ENCODE data around the gene WDR31.
"Not testable (repeated sequence)": the region's sequence is repeated elsewhere in the genome, so short reads cannot be mapped to it uniquely, and the experiment has no call there.

WDR31 gene

GRCh38 chr9:113365652-113366051 lies 25.6 kb upstream of the WDR31 start:
- not testable (repeated sequence) for H3K9me3 ChIP-seq (ENCODE audit: control insufficient read depth, insufficient read depth, low read depth, low read length); H3K27ac ChIP-seq (ENCODE audit: low read depth, low read length); H3K4me1 ChIP-seq (ENCODE audit: control insufficient read depth, insufficient read depth, low read length); H3K4me3 ChIP-seq (ENCODE audit: low read depth, low read length); H3K27me3 ChIP-seq (ENCODE audit: control insufficient read depth, insufficient read depth, low read length); H3K36me3 ChIP-seq (ENCODE audit: control insufficient read depth, insufficient read depth, low read length); H3K9ac ChIP-seq (ENCODE audit: low read length)

DNA sequence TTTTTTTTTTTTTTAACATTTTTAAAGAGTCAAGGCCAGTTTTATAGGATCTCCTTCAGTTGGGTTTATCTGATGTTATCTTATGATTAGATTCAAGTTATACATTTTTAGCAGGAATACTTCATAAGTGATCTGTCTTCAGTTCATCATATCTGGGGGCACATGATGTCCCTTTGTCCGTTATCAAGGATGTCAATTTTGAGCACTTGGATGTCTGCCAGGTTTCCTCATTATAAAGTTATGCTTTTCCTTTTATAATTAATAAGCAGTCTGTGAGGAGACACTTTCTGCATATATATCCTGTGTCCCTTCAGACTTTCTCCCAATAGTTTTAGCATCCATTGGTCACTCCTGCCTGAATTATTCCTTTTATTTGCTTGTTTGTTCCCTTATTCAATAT lies 24.9 kb upstream of the WDR31 start:
- H3K4me1 ChIP-seq (ENCODE audit: control insufficient read depth, insufficient read depth, low read length), result no peaks in the 10 kb centered on the region
- H3K9ac ChIP-seq (ENCODE audit: low read length), result no peak overlapping the region
- no peaks in the 10 kb centered on the region for H3K27me3 ChIP-seq (ENCODE audit: control insufficient read depth, insufficient read depth, low read length)
- no peak overlapping the region for H3K4me3 ChIP-seq (ENCODE audit: low read depth, low read length)
- H3K27ac ChIP-seq (ENCODE audit: low read depth, low read length), result no peak overlapping the region
- no peaks in the 10 kb centered on the region for H3K9me3 ChIP-seq (ENCODE audit: control insufficient read depth, insufficient read depth, low read depth, low read length)
- no peaks in the 10 kb centered on the region for H3K36me3 ChIP-seq (ENCODE audit: control insufficient read depth, insufficient read depth, low read length)

DNA sequence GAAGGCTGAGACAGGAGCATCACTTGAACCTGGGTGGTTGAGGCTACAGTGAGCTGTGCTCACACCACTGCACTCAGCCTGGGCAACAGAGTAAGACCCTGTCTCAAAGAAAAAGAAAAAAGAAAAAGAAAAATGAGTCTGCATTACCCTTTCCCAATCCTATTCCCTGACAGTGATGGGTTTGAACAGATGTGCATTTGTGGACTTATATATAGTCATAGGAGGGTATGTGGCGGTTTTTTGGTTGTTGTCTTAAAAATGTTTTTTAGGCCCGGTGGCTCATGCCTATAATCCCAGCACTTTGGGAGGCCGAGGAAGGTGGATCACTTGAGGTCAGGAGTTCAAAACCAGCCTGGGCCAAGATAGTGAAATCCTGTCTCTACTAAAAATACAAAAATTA lies 23.3 kb upstream of the WDR31 start:
- H3K27me3 ChIP-seq (ENCODE audit: control insufficient read depth, insufficient read depth, low read length), result no peaks in the 10 kb centered on the region
- H3K4me1 ChIP-seq (ENCODE audit: control insufficient read depth, insufficient read depth, low read length), result no peaks in the 10 kb centered on the region
- no peak overlapping the region for H3K27ac ChIP-seq (ENCODE audit: low read depth, low read length)
- no peaks in the 10 kb centered on the region for H3K9me3 ChIP-seq (ENCODE audit: control insufficient read depth, insufficient read depth, low read depth, low read length)
- no peaks in the 10 kb centered on the region for H3K36me3 ChIP-seq (ENCODE audit: control insufficient read depth, insufficient read depth, low read length)
- no peak overlapping the region for H3K9ac ChIP-seq (ENCODE audit: low read length)
- no peak overlapping the region for H3K4me3 ChIP-seq (ENCODE audit: low read depth, low read length)

DNA sequence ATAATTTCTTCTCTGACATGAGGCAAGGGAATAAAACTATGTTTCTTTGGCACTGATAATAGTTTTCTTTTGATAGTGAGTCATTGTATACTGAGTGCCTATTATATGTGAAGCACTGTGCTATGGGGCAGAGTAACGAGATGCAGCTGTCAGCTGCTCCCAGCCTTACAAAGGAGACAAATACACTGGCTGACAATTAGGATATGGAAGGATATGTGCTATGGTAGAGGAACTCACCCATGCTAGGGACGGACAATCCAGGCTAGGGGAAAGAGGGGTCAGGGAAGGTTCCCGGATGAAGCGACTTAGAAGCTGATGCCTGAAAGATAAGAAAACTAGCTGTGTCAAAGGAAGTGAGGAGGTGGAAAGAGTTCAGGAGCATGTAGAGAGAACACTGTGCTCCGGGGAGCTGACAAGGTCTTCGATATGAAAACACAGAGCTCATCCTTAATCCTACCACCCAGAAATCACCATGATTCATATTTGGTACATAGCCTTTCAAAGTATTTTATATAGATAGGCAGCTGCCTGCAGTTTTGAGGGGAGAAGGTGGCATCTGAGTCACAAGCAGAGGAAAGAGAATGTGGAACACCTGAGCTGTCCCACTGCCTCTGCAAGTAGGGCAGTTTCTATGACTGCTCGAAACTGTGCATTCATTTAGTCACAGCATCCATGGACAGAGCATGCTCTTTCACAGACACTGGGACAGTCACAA lies 21.4 kb upstream of the WDR31 start:
- Histone ChIP-seq H3K9me3 (ENCODE audit: control insufficient read depth, insufficient read depth, low read depth, low read length) (no peaks in the 10 kb centered on the region), H3K4me3 (ENCODE audit: low read depth, low read length) (no peak overlapping the region), H3K9ac (ENCODE audit: low read length) (no peak overlapping the region), H3K27ac (ENCODE audit: low read depth, low read length) (no peak overlapping the region), H3K4me1 (ENCODE audit: control insufficient read depth, insufficient read depth, low read length) (no peaks in the 10 kb centered on the region), H3K27me3 (ENCODE audit: control insufficient read depth, insufficient read depth, low read length) (no peaks in the 10 kb centered on the region), H3K36me3 (ENCODE audit: control insufficient read depth, insufficient read depth, low read length) (no peaks in the 10 kb centered on the region)

DNA sequence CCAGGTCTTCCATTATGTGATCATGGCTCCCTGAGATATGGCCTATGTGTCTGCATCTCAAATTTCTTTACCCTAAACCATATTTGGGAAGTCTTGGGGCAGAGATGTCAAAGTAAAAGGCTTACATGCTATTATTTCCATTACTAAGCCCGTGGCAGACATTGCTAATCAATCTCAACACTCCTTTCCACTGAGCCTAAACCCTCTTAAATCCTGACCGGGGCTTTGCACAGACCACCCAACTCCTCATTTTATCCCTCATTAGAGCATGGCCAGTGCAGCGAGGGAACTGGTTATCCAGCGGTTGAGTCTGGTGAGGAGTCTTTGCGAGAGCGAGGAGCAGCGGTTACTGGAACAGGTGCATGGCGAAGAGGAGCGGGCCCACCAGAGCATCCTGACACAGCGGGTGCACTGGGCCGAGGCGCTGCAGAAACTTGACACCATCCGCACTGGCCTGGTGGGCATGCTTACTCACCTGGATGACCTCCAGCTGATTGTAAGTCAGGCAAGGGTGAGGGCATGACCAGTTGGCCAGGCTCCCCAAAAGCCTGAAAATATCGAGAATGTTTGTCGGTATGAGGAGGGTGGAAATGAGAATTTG lies 20.3 kb upstream of the WDR31 start:
- Histone ChIP-seq H3K9ac (ENCODE audit: low read length) (no peak overlapping the region), H3K27ac (ENCODE audit: low read depth, low read length) (no peak overlapping the region), H3K4me3 (ENCODE audit: low read depth, low read length) (no peak overlapping the region), H3K27me3 (ENCODE audit: control insufficient read depth, insufficient read depth, low read length) (no peaks in the 10 kb centered on the region), H3K36me3 (ENCODE audit: control insufficient read depth, insufficient read depth, low read length) (no peaks in the 10 kb centered on the region), H3K4me1 (ENCODE audit: control insufficient read depth, insufficient read depth, low read length) (no peaks in the 10 kb centered on the region), H3K9me3 (ENCODE audit: control insufficient read depth, insufficient read depth, low read depth, low read length) (no peaks in the 10 kb centered on the region)

DNA sequence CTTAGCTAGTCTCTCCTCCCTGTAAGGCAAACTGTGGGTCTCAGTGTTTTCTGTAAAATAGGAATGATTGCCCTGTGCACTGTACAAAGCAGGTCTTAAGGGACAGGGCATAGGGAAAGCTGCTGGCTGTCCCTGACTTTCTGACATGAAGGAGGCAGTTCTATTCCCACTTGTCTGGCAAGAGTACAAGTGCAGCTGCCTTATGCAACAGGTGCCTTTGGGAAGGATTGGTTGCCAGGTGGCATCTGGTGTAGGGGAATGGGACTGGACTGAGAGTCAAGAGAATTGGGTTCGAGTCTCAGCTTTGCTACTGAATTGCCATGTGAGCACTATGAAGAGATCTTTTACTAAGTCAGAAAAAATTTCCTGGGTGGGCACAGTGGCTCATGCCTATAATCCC lies 19.3 kb upstream of the WDR31 start:
- H3K27ac ChIP-seq (ENCODE audit: low read depth, low read length), result no peak overlapping the region
- H3K36me3 ChIP-seq (ENCODE audit: control insufficient read depth, insufficient read depth, low read length), result no peaks in the 10 kb centered on the region
- no peaks in the 10 kb centered on the region for H3K27me3 ChIP-seq (ENCODE audit: control insufficient read depth, insufficient read depth, low read length)
- H3K9ac ChIP-seq (ENCODE audit: low read length), result no peak overlapping the region
- H3K4me1 ChIP-seq (ENCODE audit: control insufficient read depth, insufficient read depth, low read length), result no peaks in the 10 kb centered on the region
- H3K9me3 ChIP-seq (ENCODE audit: control insufficient read depth, insufficient read depth, low read depth, low read length), result no peaks in the 10 kb centered on the region
- no peak overlapping the region for H3K4me3 ChIP-seq (ENCODE audit: low read depth, low read length)

DNA sequence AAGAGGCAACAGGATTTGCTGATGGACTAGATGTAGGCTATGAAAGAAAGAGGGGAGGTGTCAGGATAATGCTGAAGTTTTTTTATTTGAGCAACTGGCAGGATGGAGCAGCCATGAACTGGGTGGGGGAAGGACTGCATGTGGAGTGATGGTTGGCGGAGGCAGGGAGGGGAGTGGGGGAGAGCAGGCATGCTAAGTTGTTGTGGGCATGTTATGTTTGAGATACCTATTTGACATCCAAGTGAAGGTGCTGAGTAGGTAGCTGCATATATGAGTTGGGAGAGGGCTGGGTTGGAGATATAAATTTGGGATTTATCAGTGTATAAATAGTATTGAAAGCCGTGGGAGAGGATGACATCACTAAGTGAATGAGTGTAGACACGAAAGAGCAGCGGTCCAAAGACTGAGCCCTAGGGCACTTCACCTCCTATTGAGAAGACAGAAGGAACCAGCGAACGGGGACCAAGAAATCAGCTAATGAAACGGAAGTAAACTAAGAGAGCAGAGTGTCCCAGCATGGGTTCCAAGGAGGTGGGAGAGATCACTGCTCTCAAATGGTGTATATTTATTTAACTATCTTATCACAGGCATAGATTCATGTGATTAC lies 16.7 kb upstream of the WDR31 start:
- H3K27me3 ChIP-seq (ENCODE audit: control insufficient read depth, insufficient read depth, low read length), result peaks cover 8% of the 10 kb centered on the region; the same call in 1 of the 2 replicates
- H3K9me3 ChIP-seq (ENCODE audit: control insufficient read depth, insufficient read depth, low read depth, low read length), result no peaks in the 10 kb centered on the region
- H3K27ac ChIP-seq (ENCODE audit: low read depth, low read length), result no peak overlapping the region
- H3K36me3 ChIP-seq (ENCODE audit: control insufficient read depth, insufficient read depth, low read length), result no peaks in the 10 kb centered on the region
- H3K4me1 ChIP-seq (ENCODE audit: control insufficient read depth, insufficient read depth, low read length), result no peaks in the 10 kb centered on the region
- H3K9ac ChIP-seq (ENCODE audit: low read length), result no peak overlapping the region
- no peak overlapping the region for H3K4me3 ChIP-seq (ENCODE audit: low read depth, low read length)

- H3K27ac ChIP-seq (ENCODE audit: low read depth, low read length), result no peak overlapping the region
- H3K27me3 ChIP-seq (ENCODE audit: control insufficient read depth, insufficient read depth, low read length), result peaks cover 22% of the 10 kb centered on the region
- no peak overlapping the region for H3K4me3 ChIP-seq (ENCODE audit: low read depth, low read length)
- H3K4me1 ChIP-seq (ENCODE audit: control insufficient read depth, insufficient read depth, low read length), result peaks cover 12% of the 10 kb centered on the region
- H3K36me3 ChIP-seq (ENCODE audit: control insufficient read depth, insufficient read depth, low read length), result no peaks in the 10 kb centered on the region
- H3K9ac ChIP-seq (ENCODE audit: low read length), result no peak overlapping the region
- H3K9me3 ChIP-seq (ENCODE audit: control insufficient read depth, insufficient read depth, low read depth, low read length), result no peaks in the 10 kb centered on the region
Observed at GRCh38 chr9:113355040-113355596, 15.0 kb upstream of the WDR31 start.

- H3K9ac ChIP-seq (ENCODE audit: low read length), result no peak overlapping the region
- peaks cover 14% of the 10 kb centered on the region for H3K4me1 ChIP-seq (ENCODE audit: control insufficient read depth, insufficient read depth, low read length)
- H3K27ac ChIP-seq (ENCODE audit: low read depth, low read length), result no peak overlapping the region
- peaks cover 47% of the 10 kb centered on the region for H3K27me3 ChIP-seq (ENCODE audit: control insufficient read depth, insufficient read depth, low read length)
- no peaks in the 10 kb centered on the region for H3K9me3 ChIP-seq (ENCODE audit: control insufficient read depth, insufficient read depth, low read depth, low read length)
- H3K36me3 ChIP-seq (ENCODE audit: control insufficient read depth, insufficient read depth, low read length), result no peaks in the 10 kb centered on the region
- no peak overlapping the region for H3K4me3 ChIP-seq (ENCODE audit: low read depth, low read length)
Observed at GRCh38 chr9:113352411-113352810, 12.3 kb upstream of the WDR31 start.

DNA sequence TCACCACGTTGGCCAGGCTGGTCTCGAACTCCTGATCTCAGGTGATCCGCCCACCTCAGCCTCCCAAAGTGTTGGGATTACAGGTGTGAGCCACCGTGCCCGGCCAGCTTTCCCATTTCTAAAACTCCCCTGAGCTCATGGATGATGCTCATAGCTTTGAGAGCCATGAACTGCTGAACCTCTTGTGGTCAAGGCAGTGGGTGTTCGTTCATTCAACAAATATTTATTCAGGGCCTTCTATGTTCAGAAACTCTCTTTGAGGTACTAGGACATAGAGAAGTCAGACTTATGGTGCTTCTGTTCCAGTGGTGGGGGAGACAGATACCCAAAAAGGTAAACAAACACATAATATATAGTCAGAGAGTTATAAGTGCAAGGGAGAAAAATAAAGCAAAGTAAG lies 11.9 kb upstream of the WDR31 start:
- H3K4me1 ChIP-seq (ENCODE audit: control insufficient read depth, insufficient read depth, low read length), result peaks cover 14% of the 10 kb centered on the region

GRCh38 chr9:113350937-113351336 lies 10.9 kb upstream of the WDR31 start:
- Histone ChIP-seq H3K4me3 (ENCODE audit: low read depth, low read length) (no peak overlapping the region; the same call in 1 of the 2 replicates), H3K27ac (ENCODE audit: low read depth, low read length) (no peak overlapping the region), H3K9ac (ENCODE audit: low read length) (no peak overlapping the region), H3K36me3 (ENCODE audit: control insufficient read depth, insufficient read depth, low read length) (no peaks in the 10 kb centered on the region), H3K27me3 (ENCODE audit: control insufficient read depth, insufficient read depth, low read length) (peaks cover 51% of the 10 kb centered on the region), H3K4me1 (ENCODE audit: control insufficient read depth, insufficient read depth, low read length) (peaks cover 14% of the 10 kb centered on the region), H3K9me3 (ENCODE audit: control insufficient read depth, insufficient read depth, low read depth, low read length) (no peaks in the 10 kb centered on the region)

More for the DNA sequence above, 11.9 kb upstream of the WDR31 start:
- Histone ChIP-seq H3K27ac (ENCODE audit: low read depth, low read length) (no peak overlapping the region), H3K27me3 (ENCODE audit: control insufficient read depth, insufficient read depth, low read length) (peaks cover 51% of the 10 kb centered on the region), H3K9ac (ENCODE audit: low read length) (no peak overlapping the region), H3K4me3 (ENCODE audit: low read depth, low read length) (no peak overlapping the region), H3K36me3 (ENCODE audit: control insufficient read depth, insufficient read depth, low read length) (no peaks in the 10 kb centered on the region), H3K9me3 (ENCODE audit: control insufficient read depth, insufficient read depth, low read depth, low read length) (no peaks in the 10 kb centered on the region)
